ENCODE data around the gene CARD11.

The CARD11 gene

GRCh38 chr7:3019801-3020200, 23.9 kb downstream of the CARD11 start:
- DNase-seq: no peak

- DNase-seq: no peak
Measured at GRCh38 chr7:3013975-3014792, 29.5 kb downstream of the CARD11 start.

- DNase-seq: peak in 2 of 6 experiments; percentile 4 to 10
Measured at GRCh38 chr7:3011211-3011852, 32.3 kb downstream of the CARD11 start.

GRCh38 chr7:3010161-3010560, 33.5 kb downstream of the CARD11 start:
- peak in 2 of 6 experiments; percentile 3 to 4 for DNase-seq

GRCh38 chr7:3009086-3009485, 34.6 kb downstream of the CARD11 start:
- DNase-seq: no peak

- no peak for DNase-seq
Measured at GRCh38 chr7:3008386-3008785, 35.3 kb downstream of the CARD11 start.

- no peak for DNase-seq
Measured at GRCh38 chr7:3007696-3008095, 36.0 kb downstream of the CARD11 start.

- no peak for DNase-seq
Measured at GRCh38 chr7:3005257-3005656, 38.4 kb downstream of the CARD11 start.

GRCh38 chr7:3003936-3004335, 39.7 kb downstream of the CARD11 start:
- no peak for DNase-seq

GRCh38 chr7:3002631-3003030, 41.0 kb downstream of the CARD11 start:
- DNase-seq: no peak

GRCh38 chr7:3000566-3000965, 43.1 kb downstream of the CARD11 start:
- no peak for DNase-seq

- no peak for DNase-seq
Measured at GRCh38 chr7:2999078-2999500, 44.6 kb downstream of the CARD11 start.

GRCh38 chr7:2997014-2997413, 46.7 kb downstream of the CARD11 start:
- DNase-seq: no peak

- DNase-seq: no peak
Measured at GRCh38 chr7:2996141-2996540, 47.5 kb downstream of the CARD11 start.

GRCh38 chr7:2993868-2994267, 49.8 kb downstream of the CARD11 start:
- DNase-seq: no peak

GRCh38 chr7:2993396-2993795, 50.3 kb downstream of the CARD11 start:
- DNase-seq: no peak

- no peak for DNase-seq
Measured at GRCh38 chr7:2990949-2991470, 52.7 kb downstream of the CARD11 start.

- DNase-seq: no peak
Measured at GRCh38 chr7:2986561-2986960, 57.1 kb downstream of the CARD11 start.

GRCh38 chr7:2985866-2986265, 57.8 kb downstream of the CARD11 start:
- no peak for DNase-seq

GRCh38 chr7:2984091-2984490, 59.6 kb downstream of the CARD11 start:
- no peak for DNase-seq

- no peak for DNase-seq
Measured at GRCh38 chr7:2983586-2983985, 60.1 kb downstream of the CARD11 start.

GRCh38 chr7:2982831-2983230, 60.8 kb downstream of the CARD11 start:
- peak; percentile 32 to 71 (median 48) for DNase-seq

- DNase-seq: no peak
Measured at GRCh38 chr7:2982401-2982800, 61.3 kb downstream of the CARD11 start.

GRCh38 chr7:2981103-2981480, 62.6 kb downstream of the CARD11 start:
- DNase-seq: no peak
